Epithelial cell of esophagus (primary cell): Measurements from ENCODE around the gene TSHZ2.
"Not testable (repeated sequence)": the region's sequence is repeated elsewhere in the genome, so short reads cannot be mapped to it uniquely, and the experiment has no call there.

Experiments
- DNase-seq: peaks from one replicate; pipeline ENCODE4 v3.0.0; 2010; ENCODE audit warnings: low read depth
- H3K4me3 ChIP-seq: 2 replicates; pipeline ENCODE4 v1.5.1; 2011; ENCODE audit warnings: mild to moderate bottlenecking, low read length, control low read depth
- TF ChIP-seq, protein P1 (sequence below): IDR thresholded peaks from 2 replicates; pipeline ENCODE4 v1.5.1; 2011; ENCODE audit warnings: low read depth, mild to moderate bottlenecking, low read length, control low read depth, inconsistent platforms; ENCODE audit not compliant: insufficient read depth; ENCODE audit errors: missing control alignments

The TSHZ2 gene

DNA sequence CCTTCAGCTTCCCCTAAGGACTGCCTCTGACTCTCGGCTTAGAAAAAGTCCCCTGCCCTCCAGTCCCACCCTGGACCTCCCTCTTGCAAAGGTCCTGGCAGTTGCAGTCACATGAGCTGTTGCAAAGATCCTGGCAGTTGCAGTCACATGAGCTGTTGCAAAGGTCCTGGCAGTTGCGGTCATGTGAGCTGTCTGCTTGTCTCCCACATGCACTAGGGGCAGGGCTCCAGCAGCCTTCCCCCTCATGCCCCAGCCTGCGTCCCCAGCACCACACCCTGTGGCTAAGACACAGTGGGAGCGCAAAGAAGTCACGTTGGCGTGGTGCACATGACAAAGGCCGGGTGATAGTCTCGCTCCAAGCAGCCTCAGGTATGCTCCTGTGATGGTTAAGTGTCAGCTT is 538.5 kb downstream of the TSHZ2 start:
- TF ChIP-seq, protein P1, sequence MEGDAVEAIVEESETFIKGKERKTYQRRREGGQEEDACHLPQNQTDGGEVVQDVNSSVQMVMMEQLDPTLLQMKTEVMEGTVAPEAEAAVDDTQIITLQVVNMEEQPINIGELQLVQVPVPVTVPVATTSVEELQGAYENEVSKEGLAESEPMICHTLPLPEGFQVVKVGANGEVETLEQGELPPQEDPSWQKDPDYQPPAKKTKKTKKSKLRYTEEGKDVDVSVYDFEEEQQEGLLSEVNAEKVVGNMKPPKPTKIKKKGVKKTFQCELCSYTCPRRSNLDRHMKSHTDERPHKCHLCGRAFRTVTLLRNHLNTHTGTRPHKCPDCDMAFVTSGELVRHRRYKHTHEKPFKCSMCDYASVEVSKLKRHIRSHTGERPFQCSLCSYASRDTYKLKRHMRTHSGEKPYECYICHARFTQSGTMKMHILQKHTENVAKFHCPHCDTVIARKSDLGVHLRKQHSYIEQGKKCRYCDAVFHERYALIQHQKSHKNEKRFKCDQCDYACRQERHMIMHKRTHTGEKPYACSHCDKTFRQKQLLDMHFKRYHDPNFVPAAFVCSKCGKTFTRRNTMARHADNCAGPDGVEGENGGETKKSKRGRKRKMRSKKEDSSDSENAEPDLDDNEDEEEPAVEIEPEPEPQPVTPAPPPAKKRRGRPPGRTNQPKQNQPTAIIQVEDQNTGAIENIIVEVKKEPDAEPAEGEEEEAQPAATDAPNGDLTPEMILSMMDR, result no peak
- no peak for DNase-seq
- H3K4me3 ChIP-seq, result no peak overlapping the region

DNA sequence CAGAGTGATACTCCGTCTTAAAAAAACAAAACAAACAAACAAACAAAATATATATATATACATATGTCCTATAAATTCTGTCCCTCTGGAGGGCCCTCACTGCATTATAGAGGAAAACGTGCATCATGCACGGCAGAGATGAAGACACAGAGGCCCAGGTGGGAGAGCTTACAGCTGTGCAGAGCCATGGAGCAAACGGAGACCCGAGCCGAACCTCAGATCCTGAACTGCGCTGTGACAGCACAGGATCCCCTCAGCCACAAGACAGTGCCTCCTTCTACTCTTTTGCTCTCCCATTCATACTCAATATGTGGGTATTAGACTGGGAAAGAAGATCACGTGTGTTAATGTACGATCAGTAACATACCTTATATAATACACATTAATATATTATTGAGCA is 539.9 kb downstream of the TSHZ2 start:
- no peak overlapping the region for H3K4me3 ChIP-seq
- DNase-seq, result no peak
- TF ChIP-seq, protein P1, result no peak

DNA sequence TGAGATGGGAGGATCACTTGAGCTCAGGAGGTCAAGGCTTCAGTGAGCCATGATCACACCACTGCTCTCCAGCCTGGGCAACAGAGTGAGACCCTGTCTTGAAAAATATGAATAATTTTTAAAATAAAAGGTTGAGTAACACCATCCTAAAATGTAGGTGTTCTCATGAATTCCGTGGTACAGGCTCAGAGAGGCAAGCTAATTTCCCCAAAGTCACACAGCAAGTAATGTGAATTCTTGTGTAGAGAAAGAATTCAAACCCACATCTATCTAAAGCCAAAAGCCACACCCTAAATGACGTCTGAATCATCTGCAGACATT is 541.0 kb downstream of the TSHZ2 start:
- TF ChIP-seq, protein P1, result no peak
- no peak overlapping the region for H3K4me3 ChIP-seq
- DNase-seq, result no peak

DNA sequence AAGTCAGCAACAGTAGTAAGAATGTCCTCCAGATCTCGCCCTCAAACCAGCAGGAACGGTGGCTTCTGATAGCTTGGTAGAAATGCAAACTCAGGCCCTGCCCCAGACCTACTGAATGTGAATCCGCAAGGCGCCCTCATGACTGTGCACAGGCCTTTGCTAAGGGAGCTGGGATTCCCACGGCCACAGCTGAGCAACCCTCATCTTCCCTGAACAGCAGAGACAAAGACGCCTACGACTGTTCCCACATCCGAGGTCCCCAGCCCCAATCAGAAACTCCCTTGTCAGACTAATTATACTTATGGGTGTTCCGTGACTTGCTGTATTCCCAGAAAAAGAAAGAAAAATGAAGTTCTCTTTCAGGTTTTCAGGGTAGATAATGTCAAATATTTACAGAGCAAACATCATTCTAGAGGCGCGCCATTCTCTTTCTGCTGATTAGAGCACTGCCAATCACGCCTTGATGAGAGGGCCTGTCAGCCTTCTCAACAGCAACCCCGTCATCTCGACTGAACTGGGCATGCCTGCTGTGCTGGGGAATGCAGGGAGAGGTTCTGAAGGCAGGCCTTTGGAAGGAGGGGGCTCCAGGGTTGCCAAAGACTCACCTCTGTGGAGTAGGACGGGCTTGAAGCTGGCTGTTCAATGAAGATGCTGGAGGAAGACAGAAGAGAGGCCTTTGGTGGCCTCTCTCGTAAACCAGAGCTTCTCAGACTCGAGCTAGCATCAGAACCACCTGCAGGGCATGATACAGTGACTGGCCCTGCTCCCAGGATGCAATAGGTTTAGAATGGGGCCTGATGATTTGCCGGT is 541.5 kb downstream of the TSHZ2 start:
- H3K4me3 ChIP-seq, result no peak overlapping the region
- TF ChIP-seq, protein P1, result no peak
- DNase-seq, result no peak

DNA sequence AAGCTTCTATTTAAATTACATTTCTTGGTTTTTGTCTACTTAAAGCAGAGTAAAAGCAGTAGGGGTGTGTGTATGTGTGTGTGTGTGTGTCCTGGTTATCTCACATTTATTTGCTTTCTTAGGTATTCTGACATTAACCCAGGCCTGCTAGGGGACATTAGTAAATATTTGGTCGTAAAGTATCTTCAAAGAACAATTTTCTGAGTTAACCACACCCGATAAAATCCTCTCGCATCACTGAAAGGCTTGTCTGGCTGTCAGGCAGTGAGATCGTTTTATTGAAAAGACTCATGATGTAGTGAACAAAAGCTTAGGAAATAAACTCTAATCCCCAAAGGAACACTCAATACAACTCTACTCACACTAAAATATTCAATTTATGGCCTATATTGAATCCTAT is 543.6 kb downstream of the TSHZ2 start:
- DNase-seq, result no peak
- TF ChIP-seq, protein P1, result no peak
- no peak overlapping the region for H3K4me3 ChIP-seq

DNA sequence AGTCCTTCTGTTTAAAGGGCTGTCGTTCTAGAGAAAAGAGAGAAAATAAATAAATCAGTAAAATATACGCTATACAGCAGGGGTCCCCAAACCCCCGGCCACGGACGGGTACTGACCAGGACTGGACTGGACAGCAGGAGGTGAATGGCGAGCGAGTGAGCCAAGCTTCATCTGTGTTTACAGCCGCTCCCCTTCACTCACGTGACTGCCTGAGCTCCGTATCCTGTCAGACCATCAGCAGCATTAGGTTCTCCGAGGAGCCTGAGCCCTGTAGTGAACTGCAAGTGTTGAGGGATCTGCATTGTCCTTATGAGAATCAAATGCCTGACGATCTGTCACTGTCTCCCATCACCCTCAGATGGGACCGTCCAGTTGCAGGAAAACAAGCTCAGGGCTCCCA is 545.0 kb downstream of the TSHZ2 start:
- TF ChIP-seq, protein P1, result no peak
- no peak for DNase-seq
- no peak overlapping the region for H3K4me3 ChIP-seq

DNA sequence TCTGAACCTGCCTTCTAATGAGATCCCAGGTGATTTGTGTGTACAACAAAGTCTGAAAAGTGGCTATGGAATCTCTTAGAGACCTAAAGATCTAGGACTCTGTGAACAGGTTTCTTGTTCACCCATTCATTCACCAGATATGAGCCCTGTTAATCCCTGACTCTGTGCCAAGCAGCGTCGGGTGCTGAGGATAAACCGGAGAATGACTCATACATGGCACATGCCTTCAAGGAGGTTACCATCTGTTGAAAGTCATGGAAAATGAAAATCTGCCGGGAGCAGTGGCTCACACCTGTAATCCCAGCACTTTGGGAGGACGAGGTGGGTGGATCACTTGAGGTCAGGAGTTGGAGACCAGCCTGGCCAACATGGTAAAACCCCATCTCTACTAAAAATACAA is 549.3 kb downstream of the TSHZ2 start:
- H3K4me3 ChIP-seq, result not testable (repeated sequence)
- peak; percentile 70 for DNase-seq
